GM21825 (cell line): ENCODE data around the gene SH3YL1.

Experiments
- ATAC-seq: cut with Tn5 transposase; IDR thresholded peaks from one replicate; pipeline ENCODE4 v1.9.1; 2021; ENCODE audit warnings: mild to moderate bottlenecking, moderate library complexity; ENCODE audit not compliant: unreplicated experiment

Gene SH3YL1

DNA sequence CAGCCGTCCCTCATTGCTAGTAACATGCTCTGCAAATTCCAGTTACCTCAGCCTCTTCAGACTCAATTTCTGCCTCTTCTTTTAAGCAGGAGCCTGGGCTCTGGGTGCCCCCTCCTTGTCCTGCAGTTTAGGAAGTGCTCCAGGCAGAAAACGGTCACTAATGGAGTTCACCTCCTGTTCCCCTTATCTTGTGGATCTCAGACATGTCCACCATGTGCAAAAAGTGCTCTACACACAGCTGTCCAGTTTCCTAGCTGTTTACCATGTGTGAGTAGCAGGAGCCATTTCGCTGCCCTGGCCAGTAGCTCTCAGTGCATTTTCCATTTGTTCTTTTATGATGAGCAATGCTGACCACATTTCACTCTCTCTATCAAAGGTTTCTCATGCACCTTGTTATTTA lies 4.9 kb downstream of the SH3YL1 start:
- no peak for ATAC-seq

DNA sequence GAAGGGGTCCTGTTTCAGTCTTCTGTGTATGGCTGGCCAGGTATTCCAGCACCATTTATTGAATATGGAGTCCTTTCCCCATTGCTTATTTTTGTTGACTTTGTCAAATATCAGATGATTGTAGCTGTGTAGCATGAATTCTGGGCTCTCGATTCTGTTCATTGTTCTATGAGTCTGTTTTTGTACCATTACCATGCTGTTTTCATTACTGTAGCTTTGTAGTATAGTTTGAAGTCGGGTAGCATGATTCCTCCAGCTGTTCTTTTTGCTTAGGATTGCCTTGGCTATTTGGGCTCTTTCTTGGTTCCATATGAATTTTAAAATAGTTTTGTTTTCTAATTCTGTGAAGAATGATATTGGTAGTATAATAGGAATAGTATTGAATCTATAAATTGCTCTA lies 6.0 kb downstream of the SH3YL1 start:
- ATAC-seq, result no peak

DNA sequence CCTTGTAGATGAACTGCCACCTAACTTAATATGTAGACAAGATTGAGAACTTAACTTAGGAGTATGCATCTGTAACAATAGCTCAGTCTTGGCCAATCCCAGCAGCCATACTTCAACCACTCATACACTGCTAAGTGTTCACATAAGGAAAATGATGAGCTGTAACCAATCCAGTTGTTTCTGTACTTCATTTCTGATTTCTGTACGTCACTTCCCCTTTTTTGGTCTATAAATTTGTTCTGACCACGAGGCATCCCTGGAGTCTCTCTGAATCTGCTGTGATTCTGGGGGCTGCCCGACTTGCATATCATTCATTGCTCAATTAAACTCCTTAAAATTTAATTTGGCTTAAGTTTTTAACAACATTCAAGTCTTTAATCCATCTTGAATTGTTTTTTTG lies 6.4 kb downstream of the SH3YL1 start:
- ATAC-seq, result no peak

DNA sequence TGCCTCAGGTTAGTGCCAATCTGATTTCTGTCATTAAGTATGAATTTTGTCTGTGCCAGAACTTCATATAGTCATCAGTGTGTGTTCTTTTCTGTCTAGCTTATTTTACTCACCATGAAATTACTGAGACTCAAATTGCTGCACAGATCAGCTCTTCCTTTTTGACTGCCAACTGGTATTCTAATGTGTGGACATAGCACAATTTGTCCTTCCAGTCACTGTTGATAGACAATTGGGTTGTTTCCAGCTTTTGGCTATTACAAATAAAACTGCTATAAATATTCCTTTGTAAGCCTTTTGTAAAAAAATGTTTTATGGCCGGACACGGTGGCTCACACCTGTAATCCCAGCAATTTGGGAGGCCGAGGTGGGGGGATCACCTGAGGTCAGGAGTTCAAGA lies 7.7 kb downstream of the SH3YL1 start:
- ATAC-seq, result no peak

DNA sequence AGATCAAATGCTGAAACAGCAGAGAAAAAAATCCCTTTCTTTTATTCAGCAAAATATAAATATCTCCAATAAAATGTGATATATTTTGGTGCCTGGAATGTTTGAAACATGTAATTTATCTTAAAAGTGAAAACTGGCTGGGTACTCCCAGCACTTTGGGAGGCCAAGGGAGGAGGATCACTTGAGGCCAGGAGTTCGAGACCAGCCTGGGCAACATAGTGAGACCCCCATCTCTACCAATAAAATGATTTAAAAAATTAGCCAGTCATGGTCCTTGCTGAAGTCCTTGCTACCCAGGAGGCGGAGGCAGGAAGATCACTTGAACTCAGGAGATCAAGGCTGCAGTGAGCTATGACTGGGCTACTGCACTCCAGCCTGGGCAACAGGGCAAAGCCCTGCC lies 8.6 kb downstream of the SH3YL1 start:
- ATAC-seq, result no peak

DNA sequence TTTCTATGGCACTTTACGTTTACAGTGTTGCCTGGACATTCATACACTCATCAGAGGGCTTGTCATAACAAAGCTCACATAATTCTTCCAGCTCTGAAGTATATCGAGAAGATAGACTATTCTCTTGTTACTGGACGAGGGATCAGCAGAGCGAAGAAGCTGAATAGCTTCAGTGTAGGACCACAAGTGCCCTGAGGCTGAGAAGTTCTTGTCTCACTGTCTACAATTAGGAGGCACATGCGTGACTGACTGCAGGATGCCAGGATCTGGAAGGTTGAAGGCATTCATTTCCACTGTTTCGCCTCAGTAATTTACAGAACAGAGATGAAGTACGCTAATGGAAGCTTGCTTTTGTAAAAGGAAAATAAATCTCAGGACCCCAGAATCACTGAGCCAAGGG lies 9.6 kb downstream of the SH3YL1 start:
- ATAC-seq, result no peak

DNA sequence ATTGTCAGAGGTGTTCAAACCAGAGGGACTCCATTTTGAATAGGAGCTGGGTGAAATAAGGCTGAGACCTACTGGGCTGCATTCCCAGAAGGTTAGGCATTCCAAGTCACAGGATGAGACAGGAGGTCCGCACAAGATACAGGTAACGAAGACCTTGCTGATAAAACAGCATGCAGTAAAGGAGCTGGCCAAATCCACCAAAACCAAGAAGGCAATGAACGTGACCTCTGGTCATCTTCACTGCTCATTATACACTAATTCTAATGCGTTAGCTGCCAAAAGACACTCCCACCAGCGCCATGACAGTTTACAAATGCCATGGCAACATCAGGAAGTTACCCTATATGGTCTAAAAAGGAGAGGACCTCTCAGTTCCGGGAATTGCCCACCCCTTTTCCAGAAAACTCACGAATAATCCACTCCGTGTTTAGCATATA lies 10.6 kb downstream of the SH3YL1 start:
- ATAC-seq, result no peak

DNA sequence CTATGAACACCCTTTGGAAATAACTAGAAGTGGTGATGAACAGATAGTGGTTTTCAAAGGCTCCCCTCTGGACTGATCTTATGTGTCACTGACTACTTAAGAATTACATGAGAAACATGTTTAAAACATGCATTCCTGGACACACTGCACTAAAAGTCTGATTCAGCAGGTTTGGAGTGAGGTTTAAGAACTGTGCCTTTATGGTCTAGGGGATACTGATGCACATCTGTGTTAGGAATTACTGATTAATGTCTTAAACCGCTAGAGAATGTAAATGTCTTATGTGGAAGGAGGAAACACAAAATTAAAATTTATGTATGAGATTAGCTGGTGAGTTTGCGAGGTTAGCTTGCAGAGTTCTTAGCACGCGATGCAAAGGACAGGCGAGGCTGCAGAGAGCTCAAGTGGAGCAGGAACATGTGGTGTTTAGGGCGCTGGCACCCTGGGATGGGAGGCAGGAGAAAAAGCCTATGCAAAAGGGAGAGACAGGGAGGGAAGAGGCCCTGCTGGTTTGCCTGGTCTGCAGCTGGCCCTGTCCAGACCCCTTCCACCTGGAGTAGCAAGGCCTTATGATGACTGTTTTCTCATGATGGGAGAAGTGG lies 11.7 kb downstream of the SH3YL1 start:
- ATAC-seq, result no peak

DNA sequence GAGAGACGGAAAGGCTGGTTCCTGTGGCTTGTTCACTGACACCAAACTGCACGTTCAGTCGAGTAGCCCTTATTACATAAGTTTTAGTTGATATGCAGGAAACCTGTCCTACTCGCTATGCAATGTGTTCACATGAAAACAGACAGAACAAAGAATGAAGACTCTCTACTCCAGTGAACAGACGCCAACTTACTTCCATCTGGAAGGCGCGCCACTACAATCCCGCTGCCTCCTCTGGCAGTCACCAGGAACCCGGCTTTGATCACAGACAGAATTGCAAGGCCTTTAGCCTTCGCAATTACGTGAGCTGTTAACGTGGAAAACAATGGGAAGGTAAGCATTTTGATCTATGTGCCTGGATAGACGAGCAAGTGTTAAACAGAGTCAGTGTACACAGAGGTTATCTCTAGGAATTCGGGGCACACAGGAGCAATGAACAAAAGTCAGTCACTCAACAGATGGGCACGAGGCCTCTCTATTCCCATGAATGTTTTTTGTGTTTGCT lies 14.2 kb downstream of the SH3YL1 start:
- ATAC-seq, result no peak

DNA sequence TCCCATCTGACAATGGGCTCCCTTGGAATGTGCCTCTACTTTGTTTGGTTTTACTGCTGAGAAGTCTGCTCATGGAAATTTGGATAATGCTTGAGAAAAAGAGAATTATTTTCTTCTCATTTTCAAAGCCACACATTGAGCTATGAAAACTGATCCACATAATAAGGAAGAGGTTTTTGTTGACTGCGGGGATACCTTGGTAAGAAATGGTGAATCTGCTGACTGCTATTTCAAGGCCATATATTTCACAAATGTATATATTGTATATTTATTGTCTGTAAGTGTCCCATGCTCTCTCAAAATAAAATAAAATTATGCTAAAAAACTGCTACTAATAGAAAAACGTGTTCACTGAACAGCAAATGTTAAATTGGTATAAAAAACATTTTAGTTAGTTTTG lies 15.1 kb downstream of the SH3YL1 start:
- ATAC-seq, result no peak

DNA sequence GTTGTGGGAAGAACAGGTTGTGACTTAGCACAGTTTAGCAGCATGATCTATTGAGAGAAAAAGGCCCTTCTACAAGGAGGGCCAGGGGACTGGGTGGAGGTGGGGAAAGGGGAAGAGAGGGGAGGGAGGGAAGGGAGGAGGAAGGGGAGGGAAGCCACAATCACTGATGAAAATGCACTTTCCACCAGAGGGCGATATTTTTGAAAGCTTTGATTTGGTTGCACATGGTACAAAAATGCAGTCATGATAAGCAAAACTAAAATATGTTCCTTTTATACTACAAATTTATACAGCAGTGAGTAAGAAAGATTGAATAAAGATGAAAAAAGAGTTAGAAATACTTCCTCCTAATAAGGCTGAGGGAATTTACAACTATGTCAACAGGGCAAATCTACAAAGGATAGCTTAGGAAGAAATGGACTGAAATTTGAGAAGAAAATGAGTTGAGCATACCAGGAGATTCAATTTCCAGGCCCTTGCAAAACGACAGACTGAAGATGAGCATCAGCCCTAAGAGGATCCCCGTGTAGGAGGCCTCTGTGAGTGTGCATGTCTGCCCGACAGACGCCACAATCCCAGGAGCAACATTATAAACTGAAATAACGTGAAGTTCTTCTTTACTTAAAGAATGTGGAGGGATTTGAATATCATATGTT lies 17.2 kb downstream of the SH3YL1 start:
- ATAC-seq, result no peak

DNA sequence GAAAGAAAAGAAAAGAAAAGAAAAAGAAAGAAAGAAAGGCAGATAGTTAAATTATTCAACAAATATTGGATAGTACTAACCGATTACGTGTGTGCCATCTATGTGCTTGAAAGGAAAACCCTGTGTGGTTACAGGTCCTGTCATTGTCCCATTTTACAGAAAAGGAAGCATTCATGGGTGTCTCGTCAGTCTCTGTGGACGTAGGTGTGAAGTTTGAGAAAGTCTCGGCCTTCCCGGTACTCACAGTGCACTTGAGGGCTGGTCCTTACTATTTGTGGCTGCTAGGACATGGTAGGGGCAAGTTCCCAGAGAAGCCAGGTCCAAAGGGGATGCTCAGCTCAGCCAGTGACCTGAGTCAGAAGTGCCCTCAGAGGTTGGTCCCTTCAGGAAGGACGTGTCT lies 19.3 kb downstream of the SH3YL1 start:
- no peak for ATAC-seq

DNA sequence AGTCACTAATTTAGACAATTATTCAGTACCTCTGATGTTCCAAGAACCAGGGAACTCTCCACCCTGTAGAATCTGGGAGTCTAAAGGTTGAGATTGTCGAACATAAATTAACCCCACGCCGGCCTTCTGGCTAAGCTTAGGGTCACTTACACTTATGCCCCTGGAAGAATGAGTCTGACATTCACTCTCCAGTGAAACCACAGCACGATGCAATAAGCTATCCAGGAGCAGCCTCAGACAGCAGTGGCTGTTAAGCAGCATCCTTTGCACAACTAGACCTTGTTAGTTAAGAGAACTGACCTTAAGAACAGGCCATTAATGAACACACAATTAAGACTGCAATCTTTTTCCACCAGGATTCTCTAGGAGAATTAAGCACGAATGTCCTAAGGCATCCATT lies 25.0 kb downstream of the SH3YL1 start:
- ATAC-seq, result no peak

DNA sequence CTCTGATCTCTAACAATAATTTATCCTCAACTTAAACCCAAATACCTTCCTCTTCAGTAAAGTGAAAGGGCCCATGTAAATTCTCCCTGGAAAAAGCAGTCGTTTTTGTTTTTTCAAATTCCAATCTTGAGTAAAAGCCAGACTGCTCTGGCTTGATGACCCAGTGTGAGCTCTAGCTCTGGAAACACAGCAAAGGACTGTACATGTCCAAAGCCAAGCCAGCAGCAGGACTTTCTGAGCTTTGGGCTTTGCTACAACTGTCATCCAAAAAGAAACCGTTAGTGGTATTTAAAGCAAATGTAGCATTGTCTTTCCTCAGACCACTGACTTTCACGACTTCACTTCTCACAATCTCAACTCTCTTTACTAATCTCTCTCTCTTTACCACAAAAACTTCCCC lies 25.4 kb downstream of the SH3YL1 start:
- ATAC-seq, result no peak

DNA sequence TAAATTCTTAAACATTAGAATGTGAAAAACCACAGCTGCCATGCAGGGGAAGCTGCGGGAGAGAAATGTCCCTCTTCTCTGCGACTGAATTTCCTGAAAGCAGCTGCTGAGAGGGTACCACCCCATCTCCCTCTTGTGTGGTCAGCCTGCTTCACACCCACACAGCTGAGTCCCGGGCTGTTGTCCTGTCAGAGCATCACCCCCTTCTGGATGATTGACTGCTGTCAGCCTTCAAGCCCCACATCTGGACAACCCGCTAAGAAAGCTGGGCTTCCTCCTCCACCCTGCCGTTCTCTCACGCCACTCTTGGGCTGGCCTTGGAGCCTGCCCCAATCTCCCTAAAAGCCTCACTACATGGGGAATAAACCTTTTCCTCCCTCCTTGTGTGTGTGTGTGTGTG lies 26.0 kb downstream of the SH3YL1 start:
- no peak for ATAC-seq

DNA sequence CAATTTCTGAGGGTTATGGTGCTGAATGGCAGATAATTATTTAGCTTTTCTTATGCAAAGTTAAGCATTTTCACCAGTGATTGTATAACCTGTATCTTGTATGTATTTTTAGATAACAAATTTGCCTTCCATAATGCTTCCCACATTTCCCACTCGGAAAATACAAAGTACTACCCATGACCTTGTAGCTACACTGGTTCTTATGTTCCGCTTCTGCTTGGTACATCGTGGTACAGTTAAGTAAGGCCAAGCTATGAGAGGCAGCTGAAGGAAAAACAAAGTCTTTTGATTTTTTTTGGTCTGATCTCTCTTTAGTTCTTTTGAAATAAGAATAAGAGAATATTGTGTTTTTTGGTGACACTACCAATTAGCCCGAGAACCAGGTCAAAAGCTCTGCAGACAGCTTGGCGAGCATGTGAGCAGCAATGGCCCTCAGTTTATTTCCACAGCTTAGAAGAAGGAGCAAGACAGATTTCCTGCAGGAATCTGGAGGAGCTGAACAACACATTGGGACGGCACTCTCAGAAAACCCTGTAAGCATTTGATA lies 26.8 kb downstream of the SH3YL1 start:
- ATAC-seq, result no peak

DNA sequence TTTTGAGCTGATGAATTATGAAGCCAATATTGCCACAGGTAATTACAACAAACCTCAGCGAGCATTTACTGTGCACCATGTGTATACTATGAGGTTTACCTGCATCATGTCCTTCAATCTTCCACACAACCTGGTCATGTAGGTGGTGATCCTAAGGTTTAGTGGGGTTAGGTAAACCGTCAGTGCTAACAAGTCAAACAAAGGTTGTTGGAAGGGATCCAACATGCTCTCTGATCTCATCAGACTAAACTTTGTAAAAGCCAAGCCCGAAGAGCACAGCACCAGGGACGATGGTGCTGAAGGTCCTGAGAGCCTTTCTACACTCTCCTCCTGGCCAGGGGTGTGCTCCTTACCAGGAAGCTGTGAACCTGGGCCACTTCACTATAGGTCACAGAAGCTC lies 29.4 kb downstream of the SH3YL1 start:
- ATAC-seq, result no peak

DNA sequence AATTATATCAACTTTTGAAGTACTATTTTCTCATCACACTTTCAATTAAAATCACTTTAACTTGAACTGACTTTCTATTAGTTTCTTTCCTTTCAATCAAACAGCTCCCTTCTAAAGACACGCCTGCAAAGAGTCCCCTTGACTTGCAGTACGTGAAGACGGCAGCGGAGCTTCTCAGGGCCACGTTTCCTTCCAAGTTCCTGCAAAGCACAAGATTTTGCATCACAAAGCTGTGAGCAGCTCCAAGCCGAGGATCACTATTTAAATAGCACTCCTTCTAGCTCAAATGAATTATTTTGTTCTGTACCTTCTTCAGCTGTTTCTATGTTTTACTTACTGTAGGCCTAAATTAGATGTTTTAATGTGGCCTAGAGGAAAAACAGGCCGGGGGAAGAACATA lies 30.8 kb downstream of the SH3YL1 start:
- no peak for ATAC-seq

DNA sequence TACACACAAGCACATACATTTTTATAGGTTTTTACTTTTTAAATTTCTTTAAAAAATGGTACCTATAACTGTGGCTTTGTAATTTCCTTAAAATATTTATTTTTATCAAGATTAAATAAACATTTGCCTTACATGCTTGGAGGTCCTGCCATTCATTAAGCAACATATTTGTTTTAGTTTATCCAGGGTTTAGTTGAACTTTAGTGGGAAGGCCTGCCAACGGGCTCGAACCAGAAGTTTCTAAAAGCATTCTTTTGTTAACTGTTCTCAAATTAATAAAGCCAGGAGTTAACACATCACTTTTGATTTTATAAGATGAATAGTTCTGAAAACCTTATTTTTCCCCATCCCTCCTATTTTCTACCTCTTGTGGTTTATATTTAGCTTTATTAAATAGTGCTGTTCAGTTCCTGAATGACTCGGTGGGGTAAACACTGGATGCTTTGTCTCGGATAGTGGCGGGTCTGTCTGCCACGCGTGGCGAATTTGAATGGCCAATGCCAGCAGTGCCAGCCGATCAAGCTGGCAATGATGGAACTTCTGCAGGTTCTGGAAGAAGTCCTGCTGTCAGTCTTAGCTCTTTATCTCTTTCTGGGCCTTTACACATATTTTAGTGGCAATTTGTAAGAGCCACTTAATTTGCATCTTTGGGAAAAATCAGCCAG lies 32.2 kb downstream of the SH3YL1 start:
- no peak for ATAC-seq

DNA sequence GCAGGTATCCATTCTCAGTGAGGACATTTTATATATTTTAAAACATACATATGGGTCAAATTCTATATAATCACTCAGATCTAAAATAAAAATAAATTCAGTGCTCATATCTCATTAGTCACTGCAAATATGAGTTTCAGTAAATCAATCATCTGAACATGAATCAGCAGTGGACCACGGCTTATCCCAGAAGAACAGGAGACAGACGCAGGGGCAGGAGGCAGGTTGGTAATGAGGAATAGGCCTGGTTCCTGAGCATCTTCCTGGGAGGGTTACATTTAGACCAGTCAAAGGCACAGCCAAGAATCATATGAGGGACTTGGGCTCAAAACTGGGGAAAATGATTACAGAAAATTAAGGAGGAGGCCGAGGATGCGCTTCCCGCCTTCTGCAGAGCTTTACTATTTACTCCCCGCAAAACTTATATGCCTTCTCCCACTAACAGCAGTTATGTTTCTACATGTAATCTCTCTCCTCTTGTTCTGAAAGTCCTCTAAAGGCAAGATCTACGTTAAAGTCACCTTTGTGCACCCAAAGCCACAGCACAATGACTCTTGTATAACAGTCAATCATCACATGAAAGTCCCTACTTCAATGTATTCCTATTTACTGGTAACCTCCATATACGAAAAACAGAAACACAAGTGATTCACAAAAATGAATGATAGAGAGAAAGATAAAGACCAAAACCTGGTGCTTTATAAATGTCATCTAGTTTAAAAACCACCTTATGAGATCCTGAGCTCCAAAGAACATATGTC lies 35.1 kb downstream of the SH3YL1 start:
- ATAC-seq, result no peak

DNA sequence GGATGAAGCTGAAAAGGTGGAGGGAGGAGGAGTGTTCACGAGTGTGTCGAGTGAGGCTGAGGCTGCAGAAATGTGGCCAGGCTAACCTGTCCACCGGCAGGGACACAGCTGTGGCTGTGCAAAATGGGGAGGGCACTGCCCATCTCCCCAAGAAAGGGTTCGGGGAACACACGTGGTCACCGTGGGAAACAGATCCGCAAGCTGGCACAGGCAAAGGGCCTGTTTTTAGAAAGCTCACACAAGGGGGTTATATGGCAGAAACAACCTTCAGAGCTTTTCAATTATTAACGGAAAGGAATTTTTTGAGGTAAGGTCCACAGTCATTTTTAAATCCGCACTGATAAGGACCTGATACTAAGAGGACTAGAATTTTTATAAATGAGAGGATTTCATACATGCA lies 35.7 kb downstream of the SH3YL1 start:
- no peak for ATAC-seq
